ENCODE results near the gene VWA3B.
"Not testable (repeated sequence)": the region's sequence is repeated elsewhere in the genome, so short reads cannot be mapped to it uniquely, and the experiment has no call there.

The VWA3B gene

DNA sequence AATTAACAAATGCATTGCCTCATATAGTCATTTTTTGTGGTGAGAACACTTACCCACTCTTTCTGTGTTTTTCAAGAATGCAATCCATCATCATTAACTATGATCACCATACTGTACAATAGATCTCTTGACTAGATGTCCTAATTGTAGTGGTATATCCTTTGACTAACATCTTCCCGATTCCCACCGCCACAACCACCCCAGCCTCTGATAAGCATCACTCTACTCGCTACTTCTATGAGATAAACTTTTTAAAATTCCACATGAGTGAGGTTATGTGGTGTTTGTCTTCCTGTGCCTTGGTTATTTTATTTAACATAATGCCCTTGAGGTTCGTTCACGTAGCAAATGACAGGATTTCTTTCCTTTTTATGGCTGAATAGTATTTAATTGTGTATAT, 6.6 kb downstream of the VWA3B start:
- no peaks in the 10 kb centered on the region; the same call in 1 of the 2 replicates for H3K9me3 ChIP-seq (ENCODE audit: insufficient read depth, low read length)
- H3F3A ChIP-seq (ENCODE audit: insufficient read depth) = no peaks in the 10 kb centered on the region
- H4K20me1 ChIP-seq (ENCODE audit: low read depth, low read length) = no peaks in the 10 kb centered on the region
- no peak overlapping the region for H2AFZ ChIP-seq (ENCODE audit: low read depth, low read length, severe bottlenecking)
- H3K36me3 ChIP-seq (ENCODE audit: low read length) = no peaks in the 10 kb centered on the region
- no peaks in the 10 kb centered on the region for H3K9me2 ChIP-seq (replicated peaks; ENCODE audit: insufficient read depth, low read length)
- H3K4me2 ChIP-seq (ENCODE audit: low read depth, low read length, poor library complexity, severe bottlenecking) = no peak overlapping the region
- TF ChIP-seq, protein P1, sequence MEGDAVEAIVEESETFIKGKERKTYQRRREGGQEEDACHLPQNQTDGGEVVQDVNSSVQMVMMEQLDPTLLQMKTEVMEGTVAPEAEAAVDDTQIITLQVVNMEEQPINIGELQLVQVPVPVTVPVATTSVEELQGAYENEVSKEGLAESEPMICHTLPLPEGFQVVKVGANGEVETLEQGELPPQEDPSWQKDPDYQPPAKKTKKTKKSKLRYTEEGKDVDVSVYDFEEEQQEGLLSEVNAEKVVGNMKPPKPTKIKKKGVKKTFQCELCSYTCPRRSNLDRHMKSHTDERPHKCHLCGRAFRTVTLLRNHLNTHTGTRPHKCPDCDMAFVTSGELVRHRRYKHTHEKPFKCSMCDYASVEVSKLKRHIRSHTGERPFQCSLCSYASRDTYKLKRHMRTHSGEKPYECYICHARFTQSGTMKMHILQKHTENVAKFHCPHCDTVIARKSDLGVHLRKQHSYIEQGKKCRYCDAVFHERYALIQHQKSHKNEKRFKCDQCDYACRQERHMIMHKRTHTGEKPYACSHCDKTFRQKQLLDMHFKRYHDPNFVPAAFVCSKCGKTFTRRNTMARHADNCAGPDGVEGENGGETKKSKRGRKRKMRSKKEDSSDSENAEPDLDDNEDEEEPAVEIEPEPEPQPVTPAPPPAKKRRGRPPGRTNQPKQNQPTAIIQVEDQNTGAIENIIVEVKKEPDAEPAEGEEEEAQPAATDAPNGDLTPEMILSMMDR (IDR thresholded peaks at IDR 0.05; ENCODE audit: insufficient read depth, low read length, poor library complexity, severe bottlenecking) = no peak
- TF ChIP-seq EZH2phosphoT487 (conservative IDR thresholded peaks at IDR 0.05; ENCODE audit: low read length) = no peak
- no peak overlapping the region for H3K4me3 ChIP-seq (ENCODE audit: insufficient read depth, low read length, poor library complexity, severe bottlenecking)
- no peaks in the 10 kb centered on the region for H3K79me2 ChIP-seq (ENCODE audit: insufficient read depth, low read length)
- H3K27ac ChIP-seq (ENCODE audit: low read depth, low read length) = no peak overlapping the region
- no peaks in the 10 kb centered on the region for H3K27me3 ChIP-seq (ENCODE audit: low read length)
- H3K9ac ChIP-seq (ENCODE audit: low read length) = no peak overlapping the region

DNA sequence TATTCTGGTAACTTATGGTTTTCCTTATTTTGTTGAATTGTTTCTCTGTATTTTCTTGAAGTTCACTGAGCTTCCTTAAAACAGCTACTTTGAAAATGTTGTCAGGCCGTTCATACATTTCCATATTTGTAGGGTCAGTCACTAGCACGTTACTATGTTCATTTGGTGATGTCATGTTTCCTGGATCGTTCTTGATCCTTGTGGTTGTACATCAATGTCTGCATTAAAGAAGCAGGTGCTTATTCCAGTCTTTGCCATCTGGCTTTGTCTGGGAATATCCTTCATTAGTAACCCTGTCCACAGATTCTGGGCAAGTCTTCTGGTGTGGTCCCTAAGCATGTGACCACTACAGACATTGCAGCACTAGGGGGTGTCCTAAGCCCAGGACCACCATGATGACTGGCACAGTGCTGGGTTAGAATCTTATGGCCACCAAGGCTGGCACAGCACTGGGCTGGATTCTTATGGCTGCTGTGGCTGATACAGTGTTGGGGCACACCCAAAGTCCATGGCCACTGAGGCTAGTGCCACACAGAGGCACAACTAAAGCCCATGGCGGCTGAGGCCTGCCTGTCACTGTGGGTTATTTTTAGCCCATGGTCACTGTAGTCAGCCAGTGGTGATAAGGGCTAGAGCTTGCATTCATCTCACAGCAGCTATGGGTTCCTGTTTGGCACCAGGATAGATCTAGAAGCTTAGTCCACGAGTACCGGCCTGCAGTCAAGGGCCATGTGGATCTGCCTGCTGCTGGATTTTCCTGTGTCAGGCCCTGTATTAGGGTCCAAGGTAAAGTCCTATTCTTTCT, 13.2 kb downstream of the VWA3B start:
- H3K4me3 ChIP-seq (ENCODE audit: insufficient read depth, low read length, poor library complexity, severe bottlenecking) = no peak overlapping the region
- H3K9me2 ChIP-seq (replicated peaks; ENCODE audit: insufficient read depth, low read length) = no peaks in the 10 kb centered on the region
- TF ChIP-seq, protein P1 (IDR thresholded peaks at IDR 0.05; ENCODE audit: insufficient read depth, low read length, poor library complexity, severe bottlenecking) = no peak
- TF ChIP-seq EZH2phosphoT487 (conservative IDR thresholded peaks at IDR 0.05; ENCODE audit: low read length) = no peak
- no peak overlapping the region for H3K9ac ChIP-seq (ENCODE audit: low read length)
- no peak overlapping the region for H3K27ac ChIP-seq (ENCODE audit: low read depth, low read length)
- H3K79me2 ChIP-seq (ENCODE audit: insufficient read depth, low read length) = no peaks in the 10 kb centered on the region
- no peaks in the 10 kb centered on the region for H3K27me3 ChIP-seq (ENCODE audit: low read length)
- H3K36me3 ChIP-seq (ENCODE audit: low read length) = no peaks in the 10 kb centered on the region; the same call in 1 of the 2 replicates
- peaks cover 13% of the 10 kb centered on the region; the same call in 1 of the 2 replicates for H3K9me3 ChIP-seq (ENCODE audit: insufficient read depth, low read length)
- H3F3A ChIP-seq (ENCODE audit: insufficient read depth) = no peaks in the 10 kb centered on the region
- H3K4me2 ChIP-seq (ENCODE audit: low read depth, low read length, poor library complexity, severe bottlenecking) = no peak overlapping the region
- no peak overlapping the region for H2AFZ ChIP-seq (ENCODE audit: low read depth, low read length, severe bottlenecking)
- no peaks in the 10 kb centered on the region for H4K20me1 ChIP-seq (ENCODE audit: low read depth, low read length)

DNA sequence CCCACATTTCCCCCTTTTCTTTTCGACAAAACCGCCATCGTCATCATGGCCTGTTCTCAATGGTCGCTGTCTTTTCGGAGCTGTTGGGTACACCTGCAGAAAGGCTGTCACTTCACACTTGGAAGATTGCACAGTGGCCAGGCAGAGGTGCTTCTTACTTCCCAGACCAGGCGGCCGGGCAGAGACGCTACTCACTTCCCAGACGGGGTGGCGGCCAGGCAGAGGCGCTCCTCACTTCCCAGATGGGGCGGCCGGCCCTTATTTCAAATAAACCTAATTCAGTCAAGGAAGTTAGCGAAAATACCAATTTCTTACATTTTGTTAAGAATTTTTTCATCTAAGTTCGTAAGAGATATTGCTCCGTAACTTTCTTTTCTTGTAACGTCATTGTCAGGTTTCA, 15.3 kb downstream of the VWA3B start:
- H3K4me3 ChIP-seq (ENCODE audit: insufficient read depth, low read length, poor library complexity, severe bottlenecking); H3K79me2 ChIP-seq (ENCODE audit: insufficient read depth, low read length); H3K36me3 ChIP-seq (ENCODE audit: low read length); H3K4me2 ChIP-seq (ENCODE audit: low read depth, low read length, poor library complexity, severe bottlenecking); H3K9ac ChIP-seq (ENCODE audit: low read length); H4K20me1 ChIP-seq (ENCODE audit: low read depth, low read length); H3F3A ChIP-seq (ENCODE audit: insufficient read depth); H3K9me2 ChIP-seq (replicated peaks; ENCODE audit: insufficient read depth, low read length); H3K27me3 ChIP-seq (ENCODE audit: low read length); H3K27ac ChIP-seq (ENCODE audit: low read depth, low read length); H2AFZ ChIP-seq (ENCODE audit: low read depth, low read length, severe bottlenecking): not testable (repeated sequence)
- H3K9me3 ChIP-seq (ENCODE audit: insufficient read depth, low read length) = peaks cover 13% of the 10 kb centered on the region; the same call in 1 of the 2 replicates

DNA sequence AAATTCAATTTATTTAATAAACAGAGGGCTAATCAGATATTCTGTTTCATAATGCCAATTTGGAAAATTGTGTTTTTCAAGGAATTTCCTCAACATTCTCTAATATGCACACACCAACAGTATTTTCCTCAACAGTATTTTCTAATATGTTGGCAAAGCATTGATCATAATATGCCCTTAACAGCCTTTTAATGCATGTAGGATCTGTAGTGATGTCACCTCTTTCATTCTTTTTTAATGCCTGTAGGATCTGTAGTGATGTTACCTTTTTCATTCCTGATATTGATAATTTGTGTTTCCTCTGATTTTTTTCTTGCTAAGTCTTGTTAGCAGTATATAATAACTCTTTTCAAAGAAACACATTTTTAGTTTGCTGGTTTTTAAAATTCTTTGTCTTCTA, 15.9 kb downstream of the VWA3B start:
- H3K4me2 ChIP-seq (ENCODE audit: low read depth, low read length, poor library complexity, severe bottlenecking) = no peak overlapping the region
- H3K9ac ChIP-seq (ENCODE audit: low read length) = no peak overlapping the region
- H3F3A ChIP-seq (ENCODE audit: insufficient read depth) = no peaks in the 10 kb centered on the region
- H3K9me3 ChIP-seq (ENCODE audit: insufficient read depth, low read length) = peaks cover 13% of the 10 kb centered on the region; the same call in 1 of the 2 replicates
- H3K27ac ChIP-seq (ENCODE audit: low read depth, low read length) = no peak overlapping the region
- no peak overlapping the region for H2AFZ ChIP-seq (ENCODE audit: low read depth, low read length, severe bottlenecking)
- H4K20me1 ChIP-seq (ENCODE audit: low read depth, low read length) = no peaks in the 10 kb centered on the region
- no peaks in the 10 kb centered on the region for H3K79me2 ChIP-seq (ENCODE audit: insufficient read depth, low read length)
- H3K36me3 ChIP-seq (ENCODE audit: low read length) = no peaks in the 10 kb centered on the region; the same call in 1 of the 2 replicates
- no peaks in the 10 kb centered on the region for H3K9me2 ChIP-seq (replicated peaks; ENCODE audit: insufficient read depth, low read length)
- TF ChIP-seq, protein P1 (IDR thresholded peaks at IDR 0.05; ENCODE audit: insufficient read depth, low read length, poor library complexity, severe bottlenecking) = no peak
- no peak for TF ChIP-seq EZH2phosphoT487 (conservative IDR thresholded peaks at IDR 0.05; ENCODE audit: low read length)
- no peak overlapping the region for H3K4me3 ChIP-seq (ENCODE audit: insufficient read depth, low read length, poor library complexity, severe bottlenecking)
- H3K27me3 ChIP-seq (ENCODE audit: low read length) = no peaks in the 10 kb centered on the region
